ENCODE data around the gene LHCGR. TPM values are rescaled to one million over a fixed set of nuclear protein-coding genes. Genes with fewer than 3 reads are reported as not detected.

LHCGR gene
- total RNA-seq, 1 experiment from 2014 or later, result not detected

GRCh38 chr2:48787580-48787979 lies 32.1 kb upstream of the LHCGR start:
- H3K36me3 ChIP-seq (ENCODE audit: control insufficient read depth, insufficient read depth, low read length), result no peaks in the 10 kb centered on the region
- in situ Hi-C loops (cut with HindIII; ENCODE audit: low pct_unique_long_range_greater_than_20kb, low sequenced_read_pairs) (no loop called here), intact Hi-C loops (cut with micrococcal nuclease; ENCODE audit: unreplicated experiment) (no loop called here)
- H3K9me3 ChIP-seq (ENCODE audit: control insufficient read depth, insufficient read depth, low read depth, low read length), result no peaks in the 10 kb centered on the region
- H3K4me1 ChIP-seq (ENCODE audit: control insufficient read depth, insufficient read depth, low read length), result no peaks in the 10 kb centered on the region
- ChIA-PET POLR2A (no interaction called here), CTCF (no interaction called here)
- TF ChIP-seq TCF7L2 (IDR thresholded peaks at IDR 0.05; ENCODE audit: low read depth, low read length) (no peak), CTCF (IDR thresholded peaks at IDR 0.05) (no peak), SIN3A (IDR thresholded peaks at IDR 0.05; ENCODE audit: borderline replicate concordance, insufficient read depth, low read depth, low read length) (no peak), POLR2AphosphoS5 (IDR thresholded peaks at IDR 0.05; ENCODE audit: low read depth, low read length) (no peak)
- 0 out of 2 replicates have a peak, but pooled peaks cover 4% of the 10 kb centered on the region for H3K27me3 ChIP-seq (ENCODE audit: control insufficient read depth, insufficient read depth, low read length)
- ATAC-seq (no peak), DNase-seq (ENCODE audit: low read depth, low spot score) (no peak)
- no peak overlapping the region for H3K4me3 ChIP-seq (ENCODE audit: low read depth in 2 of 2, low read length in 2 of 2)
- H3K27ac ChIP-seq (ENCODE audit: low read length), result no peak overlapping the region
- no TSS peak for BruUV-seq (replicated peaks)

- CTCF ChIA-PET, result interaction anchor here (0.6 kb wide), 1 partner anchor 32 kb away, joined by 6 read pairs; no protein-coding TSS in a partner anchor
- no peaks in the 10 kb centered on the region for H3K27me3 ChIP-seq (ENCODE audit: control insufficient read depth, insufficient read depth, low read length)
- BruUV-seq (replicated peaks), result no TSS peak
- H3K27ac ChIP-seq (ENCODE audit: low read length), result no peak overlapping the region
- POLR2A ChIA-PET, result no interaction called here
- no peak for DNase-seq (ENCODE audit: low read depth, low spot score)
- in situ Hi-C loops (cut with HindIII; ENCODE audit: low pct_unique_long_range_greater_than_20kb, low sequenced_read_pairs) (no loop called here), intact Hi-C loops (cut with micrococcal nuclease; ENCODE audit: unreplicated experiment) (no loop called here)
- H3K36me3 ChIP-seq (ENCODE audit: control insufficient read depth, insufficient read depth, low read length), result no peaks in the 10 kb centered on the region
- no peaks in the 10 kb centered on the region for H3K9me3 ChIP-seq (ENCODE audit: control insufficient read depth, insufficient read depth, low read depth, low read length)
- H3K4me1 ChIP-seq (ENCODE audit: control insufficient read depth, insufficient read depth, low read length), result no peaks in the 10 kb centered on the region
- no peak overlapping the region for H3K4me3 ChIP-seq (ENCODE audit: low read depth in 2 of 2, low read length in 2 of 2)
- TF ChIP-seq TCF7L2 (IDR thresholded peaks at IDR 0.05; ENCODE audit: low read depth, low read length), result no peak
- TF ChIP-seq, protein P1, sequence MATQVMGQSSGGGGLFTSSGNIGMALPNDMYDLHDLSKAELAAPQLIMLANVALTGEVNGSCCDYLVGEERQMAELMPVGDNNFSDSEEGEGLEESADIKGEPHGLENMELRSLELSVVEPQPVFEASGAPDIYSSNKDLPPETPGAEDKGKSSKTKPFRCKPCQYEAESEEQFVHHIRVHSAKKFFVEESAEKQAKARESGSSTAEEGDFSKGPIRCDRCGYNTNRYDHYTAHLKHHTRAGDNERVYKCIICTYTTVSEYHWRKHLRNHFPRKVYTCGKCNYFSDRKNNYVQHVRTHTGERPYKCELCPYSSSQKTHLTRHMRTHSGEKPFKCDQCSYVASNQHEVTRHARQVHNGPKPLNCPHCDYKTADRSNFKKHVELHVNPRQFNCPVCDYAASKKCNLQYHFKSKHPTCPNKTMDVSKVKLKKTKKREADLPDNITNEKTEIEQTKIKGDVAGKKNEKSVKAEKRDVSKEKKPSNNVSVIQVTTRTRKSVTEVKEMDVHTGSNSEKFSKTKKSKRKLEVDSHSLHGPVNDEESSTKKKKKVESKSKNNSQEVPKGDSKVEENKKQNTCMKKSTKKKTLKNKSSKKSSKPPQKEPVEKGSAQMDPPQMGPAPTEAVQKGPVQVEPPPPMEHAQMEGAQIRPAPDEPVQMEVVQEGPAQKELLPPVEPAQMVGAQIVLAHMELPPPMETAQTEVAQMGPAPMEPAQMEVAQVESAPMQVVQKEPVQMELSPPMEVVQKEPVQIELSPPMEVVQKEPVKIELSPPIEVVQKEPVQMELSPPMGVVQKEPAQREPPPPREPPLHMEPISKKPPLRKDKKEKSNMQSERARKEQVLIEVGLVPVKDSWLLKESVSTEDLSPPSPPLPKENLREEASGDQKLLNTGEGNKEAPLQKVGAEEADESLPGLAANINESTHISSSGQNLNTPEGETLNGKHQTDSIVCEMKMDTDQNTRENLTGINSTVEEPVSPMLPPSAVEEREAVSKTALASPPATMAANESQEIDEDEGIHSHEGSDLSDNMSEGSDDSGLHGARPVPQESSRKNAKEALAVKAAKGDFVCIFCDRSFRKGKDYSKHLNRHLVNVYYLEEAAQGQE (IDR thresholded peaks at IDR 0.05; ENCODE audit: insufficient read depth in 1 of 2, low read depth in 2 of 2, low read length in 1 of 2), result no peak
- no peak for TF ChIP-seq POLR2AphosphoS5 (IDR thresholded peaks at IDR 0.05; ENCODE audit: low read depth, low read length)
- TF ChIP-seq SIN3A (IDR thresholded peaks at IDR 0.05; ENCODE audit: borderline replicate concordance, insufficient read depth, low read depth, low read length), result no peak
- TF ChIP-seq CTCF (IDR thresholded peaks at IDR 0.05), result no peak
- no peak for ATAC-seq
Measured at GRCh38 chr2:48781366-48781765, 25.8 kb upstream of the LHCGR start.
